Measurements from ENCODE around the gene ERBB3. TPM values are rescaled to one million over a fixed set of nuclear protein-coding genes. Genes with fewer than 3 reads are reported as not detected.
A peak's percentile ranks its signal among the peaks of the same experiment; 100 is the strongest.

ERBB3 gene
- polyA plus RNA-seq, 1 donor: 212 TPM

DNA sequence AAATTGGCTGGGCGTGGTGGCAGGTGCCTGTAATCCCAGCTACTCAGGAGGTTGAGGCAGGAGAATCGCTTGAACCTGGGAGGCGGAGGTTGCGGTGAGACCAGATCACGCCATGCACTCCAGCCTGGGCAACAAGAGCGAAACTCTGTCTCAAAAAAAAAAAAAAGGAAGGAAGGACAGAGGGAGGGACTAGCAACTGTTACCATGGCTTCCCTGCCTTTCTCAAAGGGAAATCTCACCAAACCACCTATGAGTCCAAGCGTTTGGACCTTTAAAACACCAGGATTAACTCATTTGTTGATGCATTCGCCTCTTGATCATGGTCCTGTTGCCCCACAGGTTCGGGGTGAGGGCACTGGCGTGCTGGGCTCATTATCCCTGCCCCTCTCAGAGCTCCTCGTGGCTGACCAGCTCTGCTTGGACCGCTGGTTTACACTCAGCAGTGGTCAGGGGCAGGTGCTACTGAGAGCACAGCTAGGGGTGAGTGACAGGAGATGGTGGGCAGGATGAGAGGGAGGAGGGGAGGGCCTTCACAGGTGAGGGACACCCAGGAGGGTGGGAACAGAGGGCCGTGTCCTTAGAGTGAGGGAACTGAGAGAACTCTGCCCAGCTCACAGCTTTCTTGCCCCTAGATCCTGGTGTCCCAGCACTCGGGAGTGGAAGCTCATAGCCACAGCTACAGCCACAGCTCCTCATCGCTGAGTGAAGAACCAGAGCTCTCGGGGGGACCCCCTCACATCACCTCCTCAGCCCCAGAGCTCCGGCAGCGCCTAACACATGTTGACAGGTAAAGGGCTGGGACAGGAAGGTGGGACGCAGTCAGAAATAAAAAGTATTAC is 62.2 kb downstream of the ERBB3 start:
- no peak for DNase-seq

GRCh38 chr12:56143217-56143616 is 63.3 kb downstream of the ERBB3 start:
- no peak for DNase-seq

- no peak for DNase-seq
Measured at GRCh38 chr12:56143870-56144269, 63.9 kb downstream of the ERBB3 start.

DNA sequence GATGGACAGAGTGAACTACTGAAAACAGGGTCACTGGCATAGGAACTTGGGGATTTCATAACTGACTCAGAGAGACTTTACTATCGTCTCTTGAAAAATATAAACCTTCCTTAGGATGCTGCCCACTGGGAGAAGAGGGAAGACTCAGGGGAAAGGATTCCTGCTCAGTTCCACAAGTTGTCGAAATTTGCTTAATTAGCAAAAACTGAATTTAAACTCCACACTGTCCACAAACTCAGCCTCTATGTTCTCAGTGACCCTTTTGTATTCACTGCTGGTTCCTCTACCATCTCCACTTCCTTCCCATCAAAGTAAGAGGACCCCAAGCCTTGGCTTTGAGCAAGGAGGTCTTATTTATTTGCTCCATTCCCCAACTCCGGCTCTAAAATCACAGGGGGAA is 65.3 kb downstream of the ERBB3 start:
- no peak for DNase-seq

DNA sequence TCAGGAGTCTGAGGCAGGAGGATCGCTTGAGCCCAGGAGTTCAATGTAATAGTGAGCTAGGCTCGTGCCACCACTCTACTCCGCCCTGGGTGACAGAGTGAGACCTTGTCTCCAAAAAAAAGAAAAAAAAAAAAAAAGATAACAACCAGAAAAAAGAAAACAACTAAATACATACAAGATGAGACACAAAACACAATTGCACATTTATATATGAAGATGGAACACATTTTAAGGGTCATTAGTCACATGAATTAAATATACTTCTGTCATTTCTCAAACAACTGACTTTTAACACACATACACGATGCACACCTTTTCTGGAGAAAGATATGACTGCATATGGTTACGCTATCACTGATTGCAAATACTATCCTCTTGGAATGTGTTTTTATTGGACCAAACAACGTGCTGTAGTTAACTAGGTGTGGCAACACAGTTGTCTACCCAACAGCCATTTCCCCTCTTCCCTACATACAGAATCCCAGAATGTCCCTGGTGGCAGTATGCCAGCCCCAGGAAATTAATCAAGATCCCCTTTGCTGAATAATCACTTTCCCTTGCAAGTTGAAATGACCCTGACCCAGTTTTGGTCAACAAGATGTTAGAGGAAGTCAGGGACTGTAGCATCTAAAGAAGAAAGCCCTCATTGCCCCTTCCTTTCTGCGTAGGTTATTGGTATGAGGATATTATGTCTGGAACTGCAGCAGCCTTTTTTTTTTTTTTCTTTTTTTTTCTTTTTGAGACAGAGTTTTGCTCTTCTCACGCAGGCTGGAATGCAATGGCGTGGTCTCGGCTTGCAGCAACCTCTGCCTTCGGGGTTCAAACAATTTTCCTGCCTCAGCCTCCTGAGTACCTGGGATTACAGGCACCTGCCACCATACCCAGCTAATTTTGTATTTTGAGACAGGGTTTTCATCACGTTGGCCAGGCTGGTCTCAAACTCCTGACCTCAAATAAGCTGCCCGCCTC is 66.8 kb downstream of the ERBB3 start:
- no peak for DNase-seq

DNA sequence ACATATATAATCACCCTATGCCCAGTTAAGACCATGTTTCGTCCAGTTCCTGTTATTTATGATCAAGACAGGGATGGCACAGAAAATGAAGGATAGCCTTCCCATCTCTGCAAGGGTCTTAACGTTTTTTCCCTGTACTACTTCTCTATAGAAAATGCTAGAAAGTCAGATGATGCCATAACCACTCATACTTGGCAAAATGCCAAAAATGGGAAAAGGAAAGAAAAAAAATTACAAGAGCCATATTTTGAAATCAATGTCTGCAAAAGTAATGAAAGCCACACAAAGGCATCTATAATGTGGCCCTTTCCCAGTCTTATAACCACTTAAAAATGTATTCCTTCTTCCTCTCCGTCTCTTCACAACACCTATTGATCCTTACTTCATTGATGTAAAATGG is 70.6 kb downstream of the ERBB3 start:
- DNase-seq: no peak

GRCh38 chr12:56151672-56152131 is 71.7 kb downstream of the ERBB3 start:
- no peak for DNase-seq

DNA sequence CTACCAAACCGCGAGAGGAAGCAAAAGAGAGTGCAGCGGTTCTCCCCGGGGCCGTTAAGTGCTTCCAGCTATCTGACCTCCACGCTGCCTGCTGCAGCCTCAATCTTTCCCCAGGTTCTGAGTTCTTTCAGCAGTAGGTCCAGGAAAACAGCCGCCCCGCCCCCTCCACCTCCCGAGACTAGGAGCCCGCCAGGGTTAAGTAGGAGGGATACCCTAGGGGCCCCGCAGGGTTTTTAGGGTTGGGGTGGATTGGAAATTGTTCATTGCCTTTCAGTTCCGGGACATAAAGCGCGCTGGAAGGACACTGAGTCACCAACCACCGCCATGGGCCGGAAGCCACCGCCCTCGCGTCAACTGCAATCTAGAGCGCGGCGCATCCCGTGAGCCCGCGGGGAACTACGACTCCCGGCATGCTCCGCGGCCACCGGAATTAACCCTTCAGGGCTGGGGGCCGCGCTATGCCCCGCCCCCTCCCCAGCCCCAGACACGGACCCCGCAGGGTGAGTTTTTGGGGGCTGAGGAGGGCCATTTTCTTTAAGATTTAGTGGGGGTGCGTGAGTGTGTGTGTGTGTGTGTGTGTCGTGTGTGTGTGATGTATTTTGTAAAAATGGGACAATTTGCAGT is 72.3 kb downstream of the ERBB3 start, which contains the start of gene MYL6B:
Gene MYL6B (plus strand): TSS at position 456 of the 624 bp plus-strand sequence. CDS start 1,332 bp downstream, outside the sequence.
- DNase-seq: peak; percentile 96

Other genes with a start within 250 kb of the ERBB3 start
- gene MMP19, start 237.2 kb upstream of the ERBB3 start, polyA plus RNA-seq (ENCODE audit: insufficient read length): 3.8 TPM
- gene PYM1, start 152.3 kb upstream of the ERBB3 start, polyA plus RNA-seq (ENCODE audit: insufficient read length): 18.9 TPM
- gene DGKA, start 149.0 kb upstream of the ERBB3 start, polyA plus RNA-seq (ENCODE audit: insufficient read length): 16.3 TPM
- 2.0 TPM for gene PMEL, start 114.1 kb upstream of the ERBB3 start, polyA plus RNA-seq (ENCODE audit: insufficient read length)
- 23.7 TPM for gene CDK2, start 113.3 kb upstream of the ERBB3 start, polyA plus RNA-seq (ENCODE audit: insufficient read length)
- 124 TPM for gene RAB5B, start 106.1 kb upstream of the ERBB3 start, polyA plus RNA-seq (ENCODE audit: insufficient read length)
- gene SUOX, start 82.9 kb upstream of the ERBB3 start, polyA plus RNA-seq (ENCODE audit: insufficient read length): 14.6 TPM
- 11.9 TPM for gene IKZF4, start 59.1 kb upstream of the ERBB3 start, polyA plus RNA-seq (ENCODE audit: insufficient read length)
- gene RPS26, start 38.2 kb upstream of the ERBB3 start, polyA plus RNA-seq (ENCODE audit: insufficient read length): 467 TPM
- gene PA2G4, start 24.4 kb downstream of the ERBB3 start, polyA plus RNA-seq (ENCODE audit: insufficient read length): 115 TPM
- 4,856 TPM for gene RPL41, start 36.5 kb downstream of the ERBB3 start, polyA plus RNA-seq (ENCODE audit: insufficient read length)
- gene ZC3H10, start 38.1 kb downstream of the ERBB3 start, polyA plus RNA-seq (ENCODE audit: insufficient read length): 6.0 TPM
- gene ESYT1, start 48.1 kb downstream of the ERBB3 start, polyA plus RNA-seq (ENCODE audit: insufficient read length): 87.7 TPM
- gene MYL6B, start 72.4 kb downstream of the ERBB3 start, polyA plus RNA-seq (ENCODE audit: insufficient read length): 426 TPM
- gene MYL6, start 78.2 kb downstream of the ERBB3 start, polyA plus RNA-seq (ENCODE audit: insufficient read length): 1,238 TPM
- gene SMARCC2, start 109.3 kb downstream of the ERBB3 start, polyA plus RNA-seq (ENCODE audit: insufficient read length): 67.8 TPM
- gene RNF41, start 141.8 kb downstream of the ERBB3 start, polyA plus RNA-seq (ENCODE audit: insufficient read length): 45.6 TPM
- gene NABP2, start 144.2 kb downstream of the ERBB3 start, polyA plus RNA-seq (ENCODE audit: insufficient read length): 17.4 TPM
- not detected for gene SLC39A5, start 149.9 kb downstream of the ERBB3 start, polyA plus RNA-seq (ENCODE audit: insufficient read length)
- 18.9 TPM for gene ANKRD52, start 178.2 kb downstream of the ERBB3 start, polyA plus RNA-seq (ENCODE audit: insufficient read length)
- 16.4 TPM for gene COQ10A, start 186.8 kb downstream of the ERBB3 start, polyA plus RNA-seq (ENCODE audit: insufficient read length)
- gene CS, start 220.2 kb downstream of the ERBB3 start, polyA plus RNA-seq (ENCODE audit: insufficient read length): 232 TPM
- 41.0 TPM for gene CNPY2, start 235.8 kb downstream of the ERBB3 start, polyA plus RNA-seq (ENCODE audit: insufficient read length)

All from hindlimb muscle (tissue), 1 donor.